Uterus (tissue), 4 donors: ENCODE measurements around the gene ANO7. TPM values are rescaled to one million over a fixed set of nuclear protein-coding genes. Genes with fewer than 3 reads are reported as not detected.
A peak's percentile ranks its signal among the peaks of the same experiment; 100 is the strongest.

Experiments
- DNase-seq, 2 donors: peaks; one replicate each; pipeline ENCODE4 v3.0.0-alpha.2; 2019 to 2020
- H3K27ac ChIP-seq, 2 donors: fragments of 200-600 bp; sonication (generic); 1 replicate in 1 of 2; 2 replicates in 1 of 2; pipeline ENCODE4 v1.5.1; 2016 to 2018
- H3K27me3 ChIP-seq, 2 donors: fragments of 200-600 bp; sonication (generic); one replicate each; pipeline ENCODE4 v1.5.1; 2018 to 2019; ENCODE audit warnings: control low read depth in 1 of 2
- H3K36me3 ChIP-seq, 2 donors: fragments of 200-600 bp; sonication (generic); one replicate each; pipeline ENCODE4 v1.5.1; 2019; ENCODE audit warnings: control low read depth in 1 of 2
- H3K4me1 ChIP-seq, 2 donors: fragments of 200-600 bp; sonication (generic); one replicate each; pipeline ENCODE4 v1.5.1; 2018 to 2019; ENCODE audit warnings: control low read depth in 1 of 2
- H3K4me3 ChIP-seq, 2 donors: fragments of 200-600 bp; sonication (generic); 1 replicate in 1 of 2; 2 replicates in 1 of 2; pipeline ENCODE4 v1.5.1; 2018 to 2019; ENCODE audit warnings: mild to moderate bottlenecking in 1 of 2
- H3K9me3 ChIP-seq, 2 donors: fragments of 200-600 bp; sonication (generic); one replicate each; pipeline ENCODE4 v1.5.1; 2019; ENCODE audit warnings: control low read depth in 1 of 2
- POLR2A ChIP-seq, 2 donors: fragments of 450-650 bp; IDR thresholded peaks; one replicate each; pipeline ENCODE4 v1.6.1; 2016; ENCODE audit warnings: antibody characterized with exemption in 2 of 2, mild to moderate bottlenecking in 1 of 2, moderate library complexity in 1 of 2
- intact Hi-C: fragments of 100-400 bp; cut with DNase I; formaldehyde crosslinking; loops from one replicate; pipeline ENCODE4 v1.15.1; 2023; ENCODE audit warnings: low total_unique reads
- total RNA-seq, 4 donors: library from RNA; depleted of rRNA in 3 of 4; stranded (reverse); fragments of >200 nt in 3 of 4; gene quantifications; one replicate each; pipeline versions ENCODE4 v1.1.0 to v1.2.4, GENCODE V29; 2014 to 2023
- TF ChIP-seq, protein P1 (sequence below), 4 experiments: fragments of 200-600 bp in 2 of 4; fragments of 450-650 bp in 2 of 4; sonication (generic) in 2 of 4; IDR thresholded peaks; one replicate each; pipeline ENCODE4 v1.5.1; 2016 to 2019; ENCODE audit warnings: antibody characterized with exemption in 4 of 4, mild to moderate bottlenecking in 2 of 4, moderate library complexity in 1 of 4
- donor health status: DM: yes; HTN: yes; CAD: no.

The ANO7 gene
- total RNA-seq, 4 donors from 2014 or later: under 0.01 to 3.8 (median 0.21) TPM; not detected in 1

DNA sequence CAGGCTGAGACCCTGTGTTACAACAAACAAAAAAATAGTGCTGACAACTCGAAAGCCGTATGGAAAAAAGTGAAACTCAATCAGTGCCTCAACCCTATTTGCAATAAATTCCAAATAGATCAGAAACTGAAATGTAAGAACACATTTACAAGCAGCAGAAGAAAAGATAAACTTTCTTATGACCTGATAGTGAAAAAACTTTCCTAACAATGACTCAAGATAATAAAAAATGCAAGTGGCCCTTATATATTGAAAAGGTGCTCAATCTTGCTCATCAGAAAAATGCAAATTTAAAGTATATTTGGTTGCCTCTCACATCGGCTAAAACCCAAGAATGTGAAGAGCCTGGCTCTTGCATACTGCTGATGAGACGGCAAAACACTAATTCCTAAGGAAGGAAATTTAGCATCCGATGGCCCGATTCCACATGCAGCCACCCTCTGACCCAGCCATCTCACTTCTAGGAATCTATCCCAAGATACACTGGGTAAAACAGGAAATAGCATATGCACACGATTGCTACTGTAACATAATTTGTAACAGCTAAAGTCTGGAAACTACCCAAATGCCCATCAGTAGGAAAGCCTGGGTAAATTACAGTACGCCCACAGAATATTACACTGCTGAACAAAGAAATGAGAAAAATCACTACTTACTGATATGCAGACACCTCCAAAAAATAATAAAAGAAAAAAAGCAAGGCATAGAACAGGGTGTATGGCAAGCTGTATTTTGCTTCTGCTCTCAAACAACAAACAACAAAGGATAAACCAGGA is 70.2 kb downstream of the ANO7 start:
- H3K27me3 ChIP-seq: no peaks in the 10 kb centered on the region
- H3K36me3 ChIP-seq: no peaks in the 10 kb centered on the region
- H3K4me1 ChIP-seq: no peaks in the 10 kb centered on the region
- H3K4me3 ChIP-seq: no peak overlapping the region
- no peak for DNase-seq
- H3K9me3 ChIP-seq: no peaks in the 10 kb centered on the region
- H3K27ac ChIP-seq: no peak overlapping the region
- intact Hi-C loops: no loop called here
- TF ChIP-seq POLR2A (IDR thresholded peaks at IDR 0.05): no peak
- TF ChIP-seq, protein P1, sequence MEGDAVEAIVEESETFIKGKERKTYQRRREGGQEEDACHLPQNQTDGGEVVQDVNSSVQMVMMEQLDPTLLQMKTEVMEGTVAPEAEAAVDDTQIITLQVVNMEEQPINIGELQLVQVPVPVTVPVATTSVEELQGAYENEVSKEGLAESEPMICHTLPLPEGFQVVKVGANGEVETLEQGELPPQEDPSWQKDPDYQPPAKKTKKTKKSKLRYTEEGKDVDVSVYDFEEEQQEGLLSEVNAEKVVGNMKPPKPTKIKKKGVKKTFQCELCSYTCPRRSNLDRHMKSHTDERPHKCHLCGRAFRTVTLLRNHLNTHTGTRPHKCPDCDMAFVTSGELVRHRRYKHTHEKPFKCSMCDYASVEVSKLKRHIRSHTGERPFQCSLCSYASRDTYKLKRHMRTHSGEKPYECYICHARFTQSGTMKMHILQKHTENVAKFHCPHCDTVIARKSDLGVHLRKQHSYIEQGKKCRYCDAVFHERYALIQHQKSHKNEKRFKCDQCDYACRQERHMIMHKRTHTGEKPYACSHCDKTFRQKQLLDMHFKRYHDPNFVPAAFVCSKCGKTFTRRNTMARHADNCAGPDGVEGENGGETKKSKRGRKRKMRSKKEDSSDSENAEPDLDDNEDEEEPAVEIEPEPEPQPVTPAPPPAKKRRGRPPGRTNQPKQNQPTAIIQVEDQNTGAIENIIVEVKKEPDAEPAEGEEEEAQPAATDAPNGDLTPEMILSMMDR (IDR thresholded peaks at IDR 0.05): no peak

GRCh38 chr2:241260911-241261310 is 72.4 kb downstream of the ANO7 start:
- Histone ChIP-seq H3K9me3 (no peaks in the 10 kb centered on the region), H3K4me1 (no peaks in the 10 kb centered on the region), H3K27ac (no peak overlapping the region), H3K36me3 (no peaks in the 10 kb centered on the region), H3K4me3 (no peak overlapping the region), H3K27me3 (no peaks in the 10 kb centered on the region)
- no peak for DNase-seq
- TF ChIP-seq, protein P1 (IDR thresholded peaks at IDR 0.05): no peak
- no peak for TF ChIP-seq POLR2A (IDR thresholded peaks at IDR 0.05)
- intact Hi-C loops: no loop called here

GRCh38 chr2:241261628-241262027 is 73.2 kb downstream of the ANO7 start:
- Histone ChIP-seq H3K27me3 (no peaks in the 10 kb centered on the region), H3K9me3 (no peaks in the 10 kb centered on the region), H3K36me3 (no peaks in the 10 kb centered on the region), H3K27ac (no peak overlapping the region), H3K4me3 (no peak overlapping the region), H3K4me1 (no peaks in the 10 kb centered on the region)
- no peak for DNase-seq
- TF ChIP-seq POLR2A (IDR thresholded peaks at IDR 0.05): no peak
- TF ChIP-seq, protein P1 (IDR thresholded peaks at IDR 0.05): no peak
- intact Hi-C loops: no loop called here

DNA sequence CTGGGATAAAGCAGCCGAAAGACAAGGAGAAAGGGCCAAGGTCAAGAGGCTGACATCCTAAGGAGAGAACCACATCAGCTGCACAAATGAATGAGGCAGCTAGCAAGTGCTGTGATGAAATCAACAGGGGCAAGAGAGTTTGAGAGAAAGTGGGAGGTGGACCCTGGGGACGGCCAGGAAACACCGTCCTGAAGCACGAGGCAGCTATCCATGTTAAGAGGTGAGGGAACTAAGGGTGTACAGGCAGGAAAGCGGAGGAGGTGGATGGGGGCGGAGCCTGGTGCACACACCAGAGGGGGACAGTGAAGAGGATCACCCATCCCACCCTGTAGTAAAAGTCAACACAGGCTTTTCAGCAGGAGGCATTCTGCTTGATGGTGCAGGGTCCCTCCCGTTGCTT is 74.6 kb downstream of the ANO7 start:
- intact Hi-C loops: no loop called here
- TF ChIP-seq, protein P1 (IDR thresholded peaks at IDR 0.05): no peak
- TF ChIP-seq POLR2A (IDR thresholded peaks at IDR 0.05): no peak
- no peaks in the 10 kb centered on the region for H3K27me3 ChIP-seq
- no peak overlapping the region for H3K4me3 ChIP-seq
- no peaks in the 10 kb centered on the region for H3K9me3 ChIP-seq
- no peaks in the 10 kb centered on the region for H3K4me1 ChIP-seq
- DNase-seq: peak in 1 of 2 donors; percentile 2
- H3K36me3 ChIP-seq: no peaks in the 10 kb centered on the region
- no peak overlapping the region for H3K27ac ChIP-seq

GRCh38 chr2:241265506-241265905 is 77.0 kb downstream of the ANO7 start:
- H3K36me3 ChIP-seq: no peaks in the 10 kb centered on the region
- intact Hi-C loops: no loop called here
- H3K27ac ChIP-seq: no peak overlapping the region
- peaks cover 3% of the 10 kb centered on the region in 2 donors for H3K4me1 ChIP-seq
- no peaks in the 10 kb centered on the region for H3K9me3 ChIP-seq
- DNase-seq: no peak
- TF ChIP-seq, protein P1 (IDR thresholded peaks at IDR 0.05): no peak
- H3K27me3 ChIP-seq: no peaks in the 10 kb centered on the region
- H3K4me3 ChIP-seq: no peak overlapping the region
